H9 (cell line): ENCODE results near the gene P4HA2. TPM values are rescaled to one million over a fixed set of nuclear protein-coding genes. Genes with fewer than 3 reads are reported as not detected.

Experiments used
- DNase-seq: peaks from one replicate; pipeline ENCODE4 v3.0.0-alpha.2; 2017
- H2AFZ ChIP-seq: one replicate; pipeline ENCODE4 v1.6.1; 2013; ENCODE audit warnings: mild to moderate bottlenecking, low read length, control low read depth, moderate library complexity
- H2AK5ac ChIP-seq: 2 replicates; pipeline ENCODE4 v1.6.1; 2013; ENCODE audit warnings: low read length, control low read depth, mixed read lengths; ENCODE audit not compliant: insufficient read length
- H2BK120ac ChIP-seq: one replicate; pipeline ENCODE4 v1.6.1; 2013; ENCODE audit warnings: low read depth, mild to moderate bottlenecking, low read length, control low read depth, inconsistent platforms; ENCODE audit not compliant: poor library complexity, severe bottlenecking
- H2BK12ac ChIP-seq: 2 replicates; pipeline ENCODE4 v1.6.1; 2013; ENCODE audit warnings: low read length, control low read depth, mixed read lengths, low read depth; ENCODE audit not compliant: insufficient read length
- H2BK15ac ChIP-seq: 2 replicates; pipeline ENCODE4 v1.6.1; 2013; ENCODE audit warnings: low read depth, low read length, control low read depth
- H2BK20ac ChIP-seq: one replicate; pipeline ENCODE4 v1.6.1; 2013; ENCODE audit warnings: low read depth, mild to moderate bottlenecking, low read length, control low read depth, inconsistent platforms; ENCODE audit not compliant: poor library complexity, severe bottlenecking
- H2BK5ac ChIP-seq: 2 replicates; pipeline ENCODE4 v1.6.1; 2013; ENCODE audit warnings: low read length, control low read depth, mixed read lengths; ENCODE audit not compliant: insufficient read length
- H3K14ac ChIP-seq: 2 replicates; pipeline ENCODE4 v1.6.1; 2013; ENCODE audit warnings: low read length, control low read depth; ENCODE audit not compliant: insufficient read depth
- H3K18ac ChIP-seq: 2 replicates; pipeline ENCODE4 v1.6.1; 2013; ENCODE audit warnings: low read depth, mild to moderate bottlenecking, mixed read lengths, low read length, control low read depth; ENCODE audit not compliant: insufficient read length
- H3K23ac ChIP-seq: 2 replicates; pipeline ENCODE4 v1.6.1; 2013; ENCODE audit warnings: low read length, control low read depth, mixed read lengths, low read depth; ENCODE audit not compliant: insufficient read length
- H3K23me2 ChIP-seq: 2 replicates; pipeline ENCODE4 v1.6.1; 2013; ENCODE audit warnings: low read depth, mild to moderate bottlenecking, mixed read lengths, low read length, control low read depth; ENCODE audit not compliant: insufficient read length, poor library complexity, severe bottlenecking
- H3K27ac ChIP-seq: 2 replicates; pipeline ENCODE4 v1.5.1; 2013; ENCODE audit warnings: low read length, control low read depth, mixed read lengths, low read depth; ENCODE audit not compliant: insufficient read length
- H3K27me3 ChIP-seq: 2 replicates; pipeline ENCODE4 v1.6.1; 2013; ENCODE audit warnings: low read length, control low read depth, inconsistent platforms; ENCODE audit not compliant: insufficient read depth
- H3K4ac ChIP-seq: 2 replicates; pipeline ENCODE4 v1.6.1; 2013; ENCODE audit warnings: low read depth, mild to moderate bottlenecking, control low read depth, inconsistent platforms, low read length, moderate library complexity
- H3K4me1 ChIP-seq: 2 replicates; pipeline ENCODE4 v1.6.1; 2013; ENCODE audit warnings: low read length, control low read depth, inconsistent platforms; ENCODE audit not compliant: insufficient read depth
- H3K4me2 ChIP-seq: 2 replicates; pipeline ENCODE4 v1.6.1; 2013; ENCODE audit warnings: low read length, control low read depth, mixed read lengths; ENCODE audit not compliant: insufficient read length, insufficient read depth
- H3K56ac ChIP-seq: 2 replicates; pipeline ENCODE4 v1.6.1; 2013; ENCODE audit warnings: low read depth, mild to moderate bottlenecking, mixed read lengths, low read length, control low read depth; ENCODE audit not compliant: insufficient read length
- H3K79me1 ChIP-seq: 2 replicates; pipeline ENCODE4 v1.6.1; 2013; ENCODE audit warnings: low read depth, mild to moderate bottlenecking, moderate library complexity, low read length, control low read depth, inconsistent platforms; ENCODE audit not compliant: insufficient read depth, poor library complexity, severe bottlenecking
- H3K79me2 ChIP-seq: 2 replicates; pipeline ENCODE4 v1.6.1; 2013; ENCODE audit warnings: low read length, control low read depth, inconsistent platforms; ENCODE audit not compliant: insufficient read depth
- H3K9ac ChIP-seq: 2 replicates; pipeline ENCODE4 v1.6.1; 2013; ENCODE audit warnings: low read length, control low read depth, mixed read lengths; ENCODE audit not compliant: insufficient read length; ENCODE audit errors: extremely low read depth
- H3K9me3 ChIP-seq: one replicate; pipeline ENCODE4 v1.6.1; 2013; ENCODE audit warnings: low read depth, low read length, inconsistent platforms; ENCODE audit not compliant: control insufficient read depth
- H3T11ph ChIP-seq: one replicate; pipeline ENCODE4 v1.6.1; 2013; ENCODE audit warnings: mild to moderate bottlenecking, low read length, control low read depth, inconsistent platforms
- H4K20me1 ChIP-seq: one replicate; pipeline ENCODE4 v1.6.1; 2013; ENCODE audit not compliant: control insufficient read depth, insufficient read length, insufficient read depth
- H4K5ac ChIP-seq: 2 replicates; pipeline ENCODE4 v1.6.1; 2013; ENCODE audit warnings: low read depth, mild to moderate bottlenecking, mixed read lengths, low read length, control low read depth; ENCODE audit not compliant: insufficient read length
- H4K8ac ChIP-seq: replicated peaks from 2 replicates; pipeline ENCODE4 v1.6.1; 2013; ENCODE audit warnings: low read length, control low read depth, mixed read lengths, low read depth; ENCODE audit not compliant: insufficient read length
- H4K91ac ChIP-seq: 2 replicates; pipeline ENCODE4 v1.6.1; 2013; ENCODE audit warnings: low read depth, mild to moderate bottlenecking, moderate library complexity, mixed read lengths, low read length, control low read depth; ENCODE audit not compliant: insufficient read length
- H3K27ac Mint-ChIP-seq, 3 experiments: 2 replicates in 2 of 3; 3 replicates in 1 of 3; pipeline ENCODE4 v1.8.0; 2020 to 2021; ENCODE audit warnings: mixed read lengths in 3 of 3, mild to moderate bottlenecking in 1 of 3, moderate library complexity in 1 of 3
- H3K27me3 Mint-ChIP-seq: 2 replicates; pipeline ENCODE4 v1.8.0; 2021; ENCODE audit warnings: low read depth, mild to moderate bottlenecking, moderate library complexity, mixed read lengths
- H3K36me3 Mint-ChIP-seq, 3 experiments: 2 replicates in 2 of 3; 3 replicates in 1 of 3; pipeline ENCODE4 v1.8.0; 2020 to 2021; ENCODE audit warnings: low read depth in 3 of 3, mixed read lengths in 3 of 3; ENCODE audit not compliant: insufficient read depth in 1 of 3
- H3K4me1 Mint-ChIP-seq, 2 experiments: 2 replicates each; pipeline ENCODE4 v1.8.0; 2020; ENCODE audit warnings: mixed read lengths in 2 of 2
- H3K4me3 Mint-ChIP-seq, 2 experiments: 2 replicates in 1 of 2; 3 replicates in 1 of 2; pipeline ENCODE4 v1.8.0; 2020 to 2021; ENCODE audit warnings: mild to moderate bottlenecking in 2 of 2, mixed read lengths in 2 of 2, moderate library complexity in 1 of 2
- H3K9me3 Mint-ChIP-seq, 2 experiments: 2 replicates in 1 of 2; 3 replicates in 1 of 2; pipeline ENCODE4 v1.8.0; 2020; ENCODE audit warnings: mild to moderate bottlenecking in 2 of 2, mixed read lengths in 2 of 2, moderate library complexity in 1 of 2
- WGBS: extraction: QIAGEN DNeasy Blood & Tissue Kit; methylation state at CpG from one replicate; pipeline ENCODE4 v1.1.7; 2013; ENCODE audit warnings: missing lambda C conversion rate, low lambda C conversion rate, mixed read lengths; ENCODE audit not compliant: insufficient read length; ENCODE audit errors: extremely low coverage; 5-methylcytosine and 5-hydroxymethylcytosine counted together
- total RNA-seq: library from RNA; stranded (reverse); gene quantifications from 2 replicates; pipeline ENCODE4 v1.2.1, GENCODE V29; 2021
- TF ChIP-seq, protein P1 (sequence below): fragments of 200-600 bp; sonication (generic); conservative IDR thresholded peaks from 3 replicates; pipeline ENCODE4 v1.8.0; 2021; ENCODE audit warnings: antibody characterized with exemption, mild to moderate bottlenecking

The P4HA2 gene
- total RNA-seq, 1 experiment from 2014 or later = 15.3 TPM

DNA sequence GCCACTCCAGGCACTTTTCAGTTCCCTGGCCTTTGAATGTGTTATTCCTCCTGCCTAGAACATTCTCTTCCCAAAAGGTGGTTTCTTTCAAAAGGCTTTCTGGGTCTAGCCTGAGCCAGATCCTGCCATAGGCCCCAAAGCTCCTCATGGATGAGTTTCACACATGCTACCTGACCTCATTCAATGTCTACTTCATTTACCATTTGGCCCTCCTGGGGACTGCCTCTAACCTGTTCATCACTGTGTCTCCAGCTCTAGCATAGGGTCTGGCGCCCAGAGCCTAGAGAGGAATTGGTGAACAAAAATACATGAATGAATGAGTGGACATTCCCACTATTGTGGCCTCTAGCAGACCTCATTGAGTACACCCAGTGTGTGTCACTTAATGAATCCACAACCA, 5.4 kb upstream of the P4HA2 start:
- Mint-ChIP-seq H3K27me3 (peaks cover 36% of the 10 kb centered on the region), H3K4me1 (peaks cover 2 to 3% of the 10 kb centered on the region in 2 experiments; a peak in 2 of 4 replicates), H3K36me3 (no peaks in the 10 kb centered on the region), H3K9me3 (no peaks in the 10 kb centered on the region), H3K4me3 (no peak overlapping the region), H3K27ac (no peak overlapping the region)
- Histone ChIP-seq H3K27me3 (no peaks in the 10 kb centered on the region), H3K79me2 (no peaks in the 10 kb centered on the region), H4K8ac (no peak overlapping the region), H2BK5ac (no peak overlapping the region), H2BK15ac (no peak overlapping the region), H2BK20ac (no peak overlapping the region), H3K23ac (no peak overlapping the region), H4K91ac (no peak overlapping the region), H3K14ac (no peak overlapping the region), H2BK120ac (no peak overlapping the region), H3K56ac (no peak overlapping the region), H3K18ac (no peak overlapping the region), H4K20me1 (no peaks in the 10 kb centered on the region), H2AK5ac (no peak overlapping the region), H3K9me3 (no peaks in the 10 kb centered on the region), H3K9ac (no peak overlapping the region), H3K4me2 (no peak overlapping the region), H4K5ac (no peak overlapping the region), H3T11ph (no peak overlapping the region), H3K4ac (no peak overlapping the region), H3K79me1 (no peaks in the 10 kb centered on the region), H3K4me1 (no peaks in the 10 kb centered on the region), H3K27ac (no peak overlapping the region), H2BK12ac (no peak overlapping the region), H3K23me2 (peaks cover 2% of the 10 kb centered on the region), H2AFZ (no peak overlapping the region)
- WGBS = no CpG with 5 or more reads among the region's 1 CpG
- TF ChIP-seq, protein P1, sequence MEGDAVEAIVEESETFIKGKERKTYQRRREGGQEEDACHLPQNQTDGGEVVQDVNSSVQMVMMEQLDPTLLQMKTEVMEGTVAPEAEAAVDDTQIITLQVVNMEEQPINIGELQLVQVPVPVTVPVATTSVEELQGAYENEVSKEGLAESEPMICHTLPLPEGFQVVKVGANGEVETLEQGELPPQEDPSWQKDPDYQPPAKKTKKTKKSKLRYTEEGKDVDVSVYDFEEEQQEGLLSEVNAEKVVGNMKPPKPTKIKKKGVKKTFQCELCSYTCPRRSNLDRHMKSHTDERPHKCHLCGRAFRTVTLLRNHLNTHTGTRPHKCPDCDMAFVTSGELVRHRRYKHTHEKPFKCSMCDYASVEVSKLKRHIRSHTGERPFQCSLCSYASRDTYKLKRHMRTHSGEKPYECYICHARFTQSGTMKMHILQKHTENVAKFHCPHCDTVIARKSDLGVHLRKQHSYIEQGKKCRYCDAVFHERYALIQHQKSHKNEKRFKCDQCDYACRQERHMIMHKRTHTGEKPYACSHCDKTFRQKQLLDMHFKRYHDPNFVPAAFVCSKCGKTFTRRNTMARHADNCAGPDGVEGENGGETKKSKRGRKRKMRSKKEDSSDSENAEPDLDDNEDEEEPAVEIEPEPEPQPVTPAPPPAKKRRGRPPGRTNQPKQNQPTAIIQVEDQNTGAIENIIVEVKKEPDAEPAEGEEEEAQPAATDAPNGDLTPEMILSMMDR = no peak
- no peak for DNase-seq
